Type B pancreatic cell (in vitro differentiated cells): ENCODE data around the gene KRTAP1-4. TPM values are rescaled to one million over a fixed set of nuclear protein-coding genes. Genes with fewer than 3 reads are reported as not detected.

ENCODE experiments used
- DNase-seq: peaks from one replicate; pipeline ENCODE4 v3.0.0; 2021; ENCODE audit warnings: mixed read lengths; ENCODE audit not compliant: unreplicated experiment; ENCODE audit errors: extremely low spot score
- H3K27ac Mint-ChIP-seq: 2 replicates; pipeline ENCODE4 v1.8.0; 2021; ENCODE audit warnings: mild to moderate bottlenecking, mixed read lengths
- H3K27me3 Mint-ChIP-seq: 2 replicates; pipeline ENCODE4 v1.8.0; 2021; ENCODE audit warnings: mixed read lengths
- H3K36me3 Mint-ChIP-seq: 2 replicates; pipeline ENCODE4 v1.8.0; 2021; ENCODE audit warnings: mixed read lengths
- H3K4me1 Mint-ChIP-seq: one replicate; pipeline ENCODE4 v1.8.0; 2021; ENCODE audit warnings: mixed read lengths; ENCODE audit not compliant: unreplicated experiment
- H3K4me3 Mint-ChIP-seq: 2 replicates; pipeline ENCODE4 v1.8.0; 2021; ENCODE audit warnings: mild to moderate bottlenecking, mixed read lengths
- H3K9me3 Mint-ChIP-seq: 2 replicates; pipeline ENCODE4 v1.8.0; 2021; ENCODE audit warnings: mixed read lengths
- total RNA-seq: library from RNA; stranded (reverse); gene quantifications from 2 replicates; pipeline ENCODE4 v1.2.1, GENCODE V29; 2021; ENCODE audit warnings: low replicate concordance
- TF ChIP-seq, protein P1 (sequence below): fragments of 200-600 bp; sonication (generic); conservative IDR thresholded peaks from 2 replicates; pipeline ENCODE4 v1.5.0; 2021; ENCODE audit warnings: antibody characterized with exemption, mild to moderate bottlenecking

The KRTAP1-4 gene
- total RNA-seq, 1 donor from 2014 or later, result not detected

DNA sequence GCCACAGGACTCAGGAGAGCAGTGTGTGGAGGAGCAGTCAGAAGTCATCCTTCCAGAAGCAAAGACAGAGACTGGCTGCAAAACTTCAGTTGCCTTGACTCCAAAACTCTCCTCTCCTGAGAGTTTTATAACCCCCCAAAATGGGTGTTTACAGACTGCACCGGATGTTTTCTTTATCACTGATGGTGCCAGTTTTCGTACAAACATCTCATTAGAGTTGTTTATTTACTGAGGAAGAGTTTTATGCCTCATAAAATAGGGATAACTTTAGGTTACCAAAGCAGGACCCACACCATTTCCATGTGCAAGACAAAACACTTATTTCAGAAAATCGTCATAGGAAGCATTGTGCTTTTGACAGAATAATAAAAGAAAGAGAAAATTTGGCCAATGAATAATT lies 45.8 kb downstream of the KRTAP1-4 start, which contains the start of gene KRT40:
TSS of gene KRT40 (minus strand) at position 101 of the 400 bp plus-strand sequence. CDS start at position 48, 53 bp downstream.
- Mint-ChIP-seq H3K36me3 (no peaks in the 10 kb centered on the region), H3K9me3 (no peaks in the 10 kb centered on the region), H3K27ac (no peak within 1 kb of the TSS), H3K4me1 (peaks cover 23% of the 10 kb centered on the region), H3K4me3 (no peak within 1 kb of the TSS), H3K27me3 (no peaks in the 10 kb centered on the region)
- TF ChIP-seq, protein P1, sequence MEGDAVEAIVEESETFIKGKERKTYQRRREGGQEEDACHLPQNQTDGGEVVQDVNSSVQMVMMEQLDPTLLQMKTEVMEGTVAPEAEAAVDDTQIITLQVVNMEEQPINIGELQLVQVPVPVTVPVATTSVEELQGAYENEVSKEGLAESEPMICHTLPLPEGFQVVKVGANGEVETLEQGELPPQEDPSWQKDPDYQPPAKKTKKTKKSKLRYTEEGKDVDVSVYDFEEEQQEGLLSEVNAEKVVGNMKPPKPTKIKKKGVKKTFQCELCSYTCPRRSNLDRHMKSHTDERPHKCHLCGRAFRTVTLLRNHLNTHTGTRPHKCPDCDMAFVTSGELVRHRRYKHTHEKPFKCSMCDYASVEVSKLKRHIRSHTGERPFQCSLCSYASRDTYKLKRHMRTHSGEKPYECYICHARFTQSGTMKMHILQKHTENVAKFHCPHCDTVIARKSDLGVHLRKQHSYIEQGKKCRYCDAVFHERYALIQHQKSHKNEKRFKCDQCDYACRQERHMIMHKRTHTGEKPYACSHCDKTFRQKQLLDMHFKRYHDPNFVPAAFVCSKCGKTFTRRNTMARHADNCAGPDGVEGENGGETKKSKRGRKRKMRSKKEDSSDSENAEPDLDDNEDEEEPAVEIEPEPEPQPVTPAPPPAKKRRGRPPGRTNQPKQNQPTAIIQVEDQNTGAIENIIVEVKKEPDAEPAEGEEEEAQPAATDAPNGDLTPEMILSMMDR, result no peak
- no peak for DNase-seq

GRCh38 chr17:40981115-40981514 lies 48.9 kb downstream of the KRTAP1-4 start:
- no peaks in the 10 kb centered on the region for H3K9me3 Mint-ChIP-seq
- H3K36me3 Mint-ChIP-seq, result no peaks in the 10 kb centered on the region
- DNase-seq, result no peak
- no peak overlapping the region for H3K4me3 Mint-ChIP-seq
- peaks cover 19% of the 10 kb centered on the region for H3K4me1 Mint-ChIP-seq
- TF ChIP-seq, protein P1, result no peak
- H3K27ac Mint-ChIP-seq, result no peak overlapping the region
- no peaks in the 10 kb centered on the region for H3K27me3 Mint-ChIP-seq

GRCh38 chr17:40980596-40980995 lies 49.4 kb downstream of the KRTAP1-4 start:
- Mint-ChIP-seq H3K9me3 (no peaks in the 10 kb centered on the region), H3K36me3 (no peaks in the 10 kb centered on the region), H3K4me3 (no peak overlapping the region), H3K27ac (peak overlapping the region; percentile 11), H3K4me1 (peaks cover 19% of the 10 kb centered on the region), H3K27me3 (no peaks in the 10 kb centered on the region)
- DNase-seq, result no peak
- TF ChIP-seq, protein P1, result no peak

- Mint-ChIP-seq H3K27ac (peak overlapping the region; percentile 11), H3K4me3 (no peak overlapping the region), H3K36me3 (no peaks in the 10 kb centered on the region), H3K27me3 (no peaks in the 10 kb centered on the region), H3K9me3 (no peaks in the 10 kb centered on the region), H3K4me1 (peaks cover 19% of the 10 kb centered on the region)
- no peak for DNase-seq
- TF ChIP-seq, protein P1, result no peak
Observed at GRCh38 chr17:40980117-40980516, 49.9 kb downstream of the KRTAP1-4 start.

Other genes starting within 250 kb of the KRTAP1-4 start
- gene KRT27, start 247.6 kb downstream of the KRTAP1-4 start, total RNA-seq, result not detected in 2 replicates
- 0.21 TPM in 1 of 2 replicates, not detected in the other for gene KRT28, start 230.2 kb downstream of the KRTAP1-4 start, total RNA-seq
- gene KRT10, start 207.6 kb downstream of the KRTAP1-4 start, total RNA-seq, result 60.2 and 83.0 TPM in 2 replicates
- gene KRT12, start 163.0 kb downstream of the KRTAP1-4 start, total RNA-seq, result not detected in 2 replicates
- 13.0 and 41.9 TPM in 2 replicates for gene KRT20, start 145.0 kb downstream of the KRTAP1-4 start, total RNA-seq
- 49.7 and 464 TPM in 2 replicates for gene KRT23, start 92.5 kb downstream of the KRTAP1-4 start, total RNA-seq
- gene KRT39, start 63.2 kb downstream of the KRTAP1-4 start, total RNA-seq, result 0.70 and 1.0 TPM in 2 replicates
- gene KRT40, start 45.9 kb downstream of the KRTAP1-4 start, total RNA-seq, result 2.3 and 5.5 TPM in 2 replicates
- not detected in 2 replicates for gene KRTAP3-3, start 36.0 kb downstream of the KRTAP1-4 start, total RNA-seq
- not detected in 2 replicates for gene KRTAP3-2, start 30.3 kb downstream of the KRTAP1-4 start, total RNA-seq
- 1.7 TPM in 1 of 2 replicates, not detected in the other for gene KRTAP3-1, start 21.1 kb downstream of the KRTAP1-4 start, total RNA-seq
- not detected in 2 replicates for gene KRTAP1-5, start 3.0 kb downstream of the KRTAP1-4 start, total RNA-seq
- gene KRTAP1-3, start 4.7 kb upstream of the KRTAP1-4 start, total RNA-seq, result not detected in 2 replicates
- gene KRTAP1-1, start 11.3 kb upstream of the KRTAP1-4 start, total RNA-seq, result not detected in 2 replicates
- gene KRTAP2-1, start 17.1 kb upstream of the KRTAP1-4 start, total RNA-seq, result not detected in 2 replicates
- not detected in 2 replicates for gene KRTAP2-2, start 25.0 kb upstream of the KRTAP1-4 start, total RNA-seq
- gene KRTAP2-3, start 29.9 kb upstream of the KRTAP1-4 start, total RNA-seq, result 0.98 TPM in 1 of 2 replicates, not detected in the other
- gene KRTAP2-4, start 35.7 kb upstream of the KRTAP1-4 start, total RNA-seq, result not detected in 2 replicates
- gene KRTAP4-7, start 54.0 kb upstream of the KRTAP1-4 start, total RNA-seq, result not detected in 2 replicates
- gene KRTAP4-8, start 67.9 kb upstream of the KRTAP1-4 start, total RNA-seq, result not detected in 2 replicates
- gene KRTAP4-16, start 72.0 kb upstream of the KRTAP1-4 start, total RNA-seq, result not detected in 2 replicates
- not detected in 2 replicates for gene KRTAP4-9, start 75.2 kb upstream of the KRTAP1-4 start, total RNA-seq
- gene KRTAP4-11, start 88.2 kb upstream of the KRTAP1-4 start, total RNA-seq, result not detected in 2 replicates
- not detected in 2 replicates for gene KRTAP4-12, start 94.0 kb upstream of the KRTAP1-4 start, total RNA-seq
- gene KRTAP4-6, start 110.3 kb upstream of the KRTAP1-4 start, total RNA-seq, result not detected in 2 replicates
- not detected in 2 replicates for gene KRTAP4-5, start 119.6 kb upstream of the KRTAP1-4 start, total RNA-seq
- gene KRTAP4-4, start 130.6 kb upstream of the KRTAP1-4 start, total RNA-seq, result not detected in 2 replicates
- not detected in 2 replicates for gene KRTAP4-3, start 138.0 kb upstream of the KRTAP1-4 start, total RNA-seq
- not detected in 2 replicates for gene KRTAP4-2, start 148.0 kb upstream of the KRTAP1-4 start, total RNA-seq
- not detected in 2 replicates for gene KRTAP4-1, start 154.7 kb upstream of the KRTAP1-4 start, total RNA-seq
- gene KRTAP9-1, start 159.7 kb upstream of the KRTAP1-4 start, total RNA-seq, result not detected in 2 replicates
- not detected in 2 replicates for gene KRTAP9-2, start 196.5 kb upstream of the KRTAP1-4 start, total RNA-seq
- not detected in 2 replicates for gene KRTAP9-3, start 202.3 kb upstream of the KRTAP1-4 start, total RNA-seq
- not detected in 2 replicates for gene KRTAP9-8, start 207.8 kb upstream of the KRTAP1-4 start, total RNA-seq
- not detected in 2 replicates for gene KRTAP9-4, start 219.5 kb upstream of the KRTAP1-4 start, total RNA-seq
- not detected in 2 replicates for gene KRTAP9-9, start 225.2 kb upstream of the KRTAP1-4 start, total RNA-seq
- gene KRTAP9-6, start 235.2 kb upstream of the KRTAP1-4 start, total RNA-seq, result not detected in 2 replicates
- not detected in 2 replicates for gene KRTAP9-7, start 245.5 kb upstream of the KRTAP1-4 start, total RNA-seq